H1 (cell line): ENCODE data around the gene C9orf50. TPM values are rescaled to one million over a fixed set of nuclear protein-coding genes. Genes with fewer than 3 reads are reported as not detected.

Source experiments
- CTCF ChIA-PET: fragments of 300-600 bp; sonication (Branson Sonifier 250); formaldehyde crosslinking; loops from one replicate; lab custom pipeline; 2021; ENCODE audit not compliant: partially characterized antibody; lab: Charles Lee
- POLR2A ChIA-PET: fragments of 300-600 bp; sonication (Branson Sonifier 250); formaldehyde crosslinking; loops from one replicate; lab custom pipeline; 2021; ENCODE audit warnings: inconsistent platforms; ENCODE audit not compliant: partially characterized antibody; lab: Charles Lee
- DNase-seq, 2 experiments: peaks; one replicate each; pipeline versions ENCODE4 v3.0.0 to v3.0.0-alpha.2; 2010 to 2022; ENCODE audit warnings: low spot score in 2 of 2, low read depth in 1 of 2, mixed read lengths in 1 of 2
- FAIRE-seq: peaks from 2 replicates; lab custom pipeline; 2011; peaks lifted over from hg19 to GRCh38; lab: Jason Lieb, UNC
- H2AFZ ChIP-seq: 2 replicates; pipeline ENCODE4 v1.8.1; 2012; ENCODE audit warnings: low read length, inconsistent platforms
- H2AK5ac ChIP-seq: 2 replicates; pipeline ENCODE4 v1.6.1; 2013; ENCODE audit warnings: low read depth, low read length
- H2BK120ac ChIP-seq: replicated peaks from 2 replicates; pipeline ENCODE3; 2013; ENCODE audit warnings: low read depth, low read length, inconsistent platforms
- H2BK12ac ChIP-seq: 2 replicates; pipeline ENCODE4 v1.6.1; 2013; ENCODE audit warnings: low read depth, low read length
- H2BK15ac ChIP-seq: 2 replicates; pipeline ENCODE4 v1.6.1; 2013; ENCODE audit warnings: low read length
- H2BK20ac ChIP-seq: 2 replicates; pipeline ENCODE4 v1.6.1; 2013; ENCODE audit warnings: low read length
- H2BK5ac ChIP-seq: 2 replicates; pipeline ENCODE4 v1.6.1; 2013; ENCODE audit warnings: low read depth, low read length
- H3K14ac ChIP-seq: 2 replicates; pipeline ENCODE4 v1.6.1; 2013; ENCODE audit warnings: inconsistent platforms; ENCODE audit not compliant: insufficient read length
- H3K18ac ChIP-seq: 2 replicates; pipeline ENCODE4 v1.6.1; 2013; ENCODE audit warnings: low read length; ENCODE audit errors: extremely low read depth
- H3K23ac ChIP-seq: 2 replicates; pipeline ENCODE4 v1.6.1; 2013; ENCODE audit warnings: inconsistent platforms; ENCODE audit not compliant: insufficient read length
- H3K23me2 ChIP-seq: 2 replicates; pipeline ENCODE4 v1.6.1; 2013; ENCODE audit warnings: low read depth, low read length
- H3K27ac ChIP-seq: 2 replicates; pipeline ENCODE4 v1.6.1; 2011; ENCODE audit warnings: low read depth, low read length, inconsistent platforms
- H3K27me3 ChIP-seq, 4 experiments: replicated peaks in 1 of 4; 1 replicate in 1 of 4; 2 replicates in 3 of 4; pipeline versions ENCODE4 v1.6.1 to v1.8.1; 2011 to 2013; ENCODE audit warnings: low read length in 3 of 4, mild to moderate bottlenecking in 3 of 4, inconsistent platforms in 2 of 4, mixed read lengths in 2 of 4, moderate library complexity in 1 of 4; ENCODE audit not compliant: control insufficient read depth in 3 of 4, insufficient read depth in 3 of 4; ENCODE audit errors: extremely low read depth in 1 of 4
- H3K36me3 ChIP-seq, 4 experiments: 2 replicates each; pipeline versions ENCODE4 v1.6.1 to v1.8.1; 2011 to 2013; ENCODE audit warnings: mild to moderate bottlenecking in 4 of 4, low read length in 3 of 4, moderate library complexity in 2 of 4, control low read depth in 1 of 4, inconsistent platforms in 1 of 4; ENCODE audit not compliant: insufficient read depth in 4 of 4, control insufficient read depth in 2 of 4
- H3K4ac ChIP-seq: replicated peaks from 2 replicates; pipeline ENCODE3; 2013; ENCODE audit warnings: low read length, low read depth, mixed read lengths, inconsistent platforms; ENCODE audit not compliant: insufficient read length
- H3K4me1 ChIP-seq, 4 experiments: replicated peaks in 1 of 4; 1 replicate in 1 of 4; 2 replicates in 3 of 4; pipeline versions ENCODE4 v1.6.1 to v1.8.1; 2011 to 2013; ENCODE audit warnings: low read length in 3 of 4, inconsistent platforms in 2 of 4, mixed read lengths in 1 of 4; ENCODE audit not compliant: insufficient read depth in 4 of 4, control insufficient read depth in 3 of 4
- H3K4me2 ChIP-seq, 2 experiments: 2 replicates each; pipeline versions ENCODE4 v1.6.1 to v1.8.1; 2011 to 2013; ENCODE audit warnings: low read depth in 2 of 2, low read length in 2 of 2, control low read depth in 1 of 2, inconsistent platforms in 1 of 2, mild to moderate bottlenecking in 1 of 2; ENCODE audit not compliant: insufficient read depth in 1 of 2
- H3K4me3 ChIP-seq, 4 experiments: fragments of 200-600, 300-600 bp in 1 of 4; sonication (generic), shearing (Covaris generic), sonication (Bioruptor Twin) in 1 of 4; 2 replicates each; pipeline versions ENCODE4 v1.5.1 to v1.8.1; 2011 to 2016; ENCODE audit warnings: low read length in 4 of 4, low read depth in 3 of 4, control low read depth in 2 of 4, inconsistent platforms in 2 of 4, mild to moderate bottlenecking in 2 of 4, mixed read lengths in 1 of 4, moderate library complexity in 1 of 4; ENCODE audit not compliant: insufficient read depth in 2 of 4; ENCODE audit errors: extremely low read depth in 1 of 4
- H3K56ac ChIP-seq: replicated peaks from 2 replicates; pipeline ENCODE3; 2013; ENCODE audit warnings: low read depth, mild to moderate bottlenecking, mixed read lengths, low read length, inconsistent platforms; ENCODE audit not compliant: insufficient read length
- H3K79me1 ChIP-seq: 2 replicates; pipeline ENCODE4 v1.6.1; 2013; ENCODE audit warnings: low read depth, low read length, control low read depth
- H3K79me2 ChIP-seq, 2 experiments: 2 replicates each; pipeline versions ENCODE4 v1.6.1 to v1.8.1; 2012 to 2013; ENCODE audit warnings: low read length in 2 of 2, mild to moderate bottlenecking in 2 of 2, inconsistent platforms in 1 of 2; ENCODE audit not compliant: insufficient read depth in 2 of 2, control insufficient read depth in 1 of 2
- H3K9ac ChIP-seq, 4 experiments: replicated peaks in 1 of 4; 1 replicate in 1 of 4; 2 replicates in 3 of 4; pipeline versions ENCODE4 v1.6.1 to v1.8.1; 2011 to 2013; ENCODE audit warnings: low read depth in 3 of 4, low read length in 3 of 4, control low read depth in 2 of 4, mild to moderate bottlenecking in 2 of 4, moderate library complexity in 2 of 4, inconsistent platforms in 1 of 4; ENCODE audit errors: extremely low read depth in 1 of 4
- H3K9me3 ChIP-seq, 2 experiments: 2 replicates each; pipeline versions ENCODE4 v1.6.1 to v1.8.1; 2012 to 2013; ENCODE audit warnings: mild to moderate bottlenecking in 2 of 2, moderate library complexity in 2 of 2, control low read depth in 1 of 2, inconsistent platforms in 1 of 2, low read depth in 1 of 2, low read length in 1 of 2, mixed read lengths in 1 of 2; ENCODE audit not compliant: insufficient read depth in 2 of 2
- H4K20me1 ChIP-seq, 2 experiments: replicated peaks in 1 of 2; 2 replicates each; pipeline versions ENCODE3 to v1.8.1; 2011 to 2013; ENCODE audit warnings: inconsistent platforms in 2 of 2, low read length in 2 of 2, mild to moderate bottlenecking in 1 of 2; ENCODE audit not compliant: insufficient read depth in 2 of 2, control insufficient read depth in 1 of 2
- H4K5ac ChIP-seq: 2 replicates; pipeline ENCODE4 v1.6.1; 2013; ENCODE audit warnings: low read length, low read depth, mixed read lengths, inconsistent platforms; ENCODE audit not compliant: insufficient read length
- H4K8ac ChIP-seq: 2 replicates; pipeline ENCODE4 v1.8.0; 2013; ENCODE audit warnings: mild to moderate bottlenecking, moderate library complexity, low read length, inconsistent platforms; ENCODE audit not compliant: insufficient read depth; ENCODE audit errors: extremely low read depth
- H4K91ac ChIP-seq: replicated peaks from 2 replicates; pipeline ENCODE3; 2013; ENCODE audit warnings: low read length, mixed read lengths, inconsistent platforms; ENCODE audit not compliant: insufficient read length
- BRCA1 ChIP-seq: IDR thresholded peaks from 2 replicates; pipeline ENCODE4 v1.6.1; 2012; ENCODE audit warnings: low read depth, low read length, improper control_type of control experiment
- CBX8 ChIP-seq: fragments of 300-800, 300-1000 bp; sonication (generic); IDR thresholded peaks from 2 replicates; pipeline ENCODE4 v1.7.1; 2016; ENCODE audit warnings: low read depth, low read length, borderline replicate concordance
- CREB1 ChIP-seq: IDR thresholded peaks from 2 replicates; pipeline ENCODE4 v1.6.1; 2012; ENCODE audit warnings: inconsistent platforms
- CTBP2 ChIP-seq: IDR thresholded peaks from 2 replicates; pipeline ENCODE4 v1.7.0; 2011; ENCODE audit warnings: borderline replicate concordance, mild to moderate bottlenecking, moderate library complexity, mixed read lengths, low read length; ENCODE audit not compliant: insufficient read depth, insufficient read length
- EZH2 ChIP-seq: fragments of 200-600 bp; sonication (generic); IDR thresholded peaks from 2 replicates; pipeline ENCODE4 v1.7.1; 2012; ENCODE audit warnings: low read depth, mild to moderate bottlenecking, moderate library complexity, low read length, inconsistent platforms; ENCODE audit not compliant: severe bottlenecking
- NRF1 ChIP-seq: IDR thresholded peaks from 2 replicates; pipeline ENCODE4 v1.6.1; 2011; ENCODE audit warnings: mild to moderate bottlenecking, low read depth, low read length, improper control_type of control experiment
- POLR2AphosphoS5 ChIP-seq: IDR thresholded peaks from 2 replicates; pipeline ENCODE4 v1.6.1; 2011; ENCODE audit warnings: low read depth, low read length
- SIN3A ChIP-seq, 2 experiments: IDR thresholded peaks in 1 of 2; conservative IDR thresholded peaks in 1 of 2; 2 replicates each; pipeline ENCODE4 v1.6.1; 2011 to 2012; ENCODE audit warnings: low read length in 2 of 2, improper control_type of control experiment in 1 of 2, low read depth in 1 of 2, mild to moderate bottlenecking in 1 of 2
- SIRT6 ChIP-seq: IDR thresholded peaks from one replicate; pipeline ENCODE4 v1.7.1; 2012; ENCODE audit warnings: low read length, inconsistent platforms
- SP4 ChIP-seq: IDR thresholded peaks from 2 replicates; pipeline ENCODE4 v1.6.1; 2012; ENCODE audit warnings: low read length, inconsistent platforms
- TAF7 ChIP-seq: optimal IDR thresholded peaks from 2 replicates; pipeline ENCODE3; 2011; ENCODE audit warnings: low read depth, mild to moderate bottlenecking, inconsistent platforms, low read length, moderate library complexity, borderline replicate concordance
- TBP ChIP-seq: IDR thresholded peaks from 2 replicates; pipeline ENCODE4 v1.6.1; 2011; ENCODE audit warnings: low read depth, low read length, improper control_type of control experiment
- WGBS, 2 experiments: shearing (Covaris generic) in 1 of 2; methylation state at CpG; one replicate each; pipeline versions ENCODE4 v1.1.6 to v1.1.7; 2013 to 2015; ENCODE audit warnings: low lambda C conversion rate in 2 of 2, mixed read lengths in 2 of 2, inconsistent platforms in 1 of 2, low coverage in 1 of 2, missing lambda C conversion rate in 1 of 2; ENCODE audit not compliant: insufficient replicate concordance in 2 of 2, insufficient coverage in 1 of 2, insufficient read length in 1 of 2; ENCODE audit errors: extremely low coverage in 1 of 2, missing lambda C conversion rate in 1 of 2; 5-methylcytosine and 5-hydroxymethylcytosine counted together
- polyA plus RNA-seq, 7 experiments: library from polyadenylated mRNA; depleted of rRNA in 3 of 7; stranded (reverse) in 5 of 7; unstranded in 2 of 7; fragments of >200 nt in 5 of 7; fragments of 200-250 nt in 2 of 7; gene quantifications; 1 replicate in 5 of 7; 2 replicates in 1 of 7; 4 replicates in 1 of 7; pipeline versions ENCODE4 v1.2.1 to v1.2.3, GENCODE V29; 2011 to 2013; ENCODE audit warnings: missing spikeins in 2 of 7, mixed read lengths in 2 of 7
- total RNA-seq: library from RNA; stranded (reverse); fragmentation: NEBNext Ultra II Directional; extraction: Animal tissue kit (Norgen Biotek cat#: 25700); gene quantifications from 2 replicates; pipeline ENCODE4 v1.2.1, GENCODE V29; 2021

The C9orf50 gene
- total and polyA plus RNA-seq, 2 of the 8 experiments (the other 6 are each of a cell fraction or from before 2014, with no cell fraction given) = not detected

DNA sequence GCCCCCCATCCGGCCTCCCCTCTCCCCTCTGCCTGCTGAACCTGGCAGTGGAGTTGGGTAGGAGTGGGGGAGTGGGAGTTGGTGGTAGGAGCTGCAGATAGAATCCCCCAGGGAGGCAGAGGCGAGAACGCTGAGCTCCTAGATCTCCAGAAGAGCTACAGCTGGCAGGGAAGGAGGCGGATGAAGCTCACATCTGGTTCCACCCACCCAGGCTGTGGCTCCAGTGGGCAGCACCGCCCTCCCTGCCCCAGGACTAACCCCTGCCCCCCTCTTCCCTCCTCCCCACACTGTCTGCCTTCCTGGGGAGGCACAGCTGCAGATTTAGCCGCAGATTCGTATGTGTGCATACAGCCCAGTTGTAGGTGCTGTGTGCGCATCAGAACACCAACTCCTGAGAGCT, 34.2 kb downstream of the C9orf50 start:
- H3K23me2 ChIP-seq = no peaks in the 10 kb centered on the region
- no peak overlapping the region for H3K4me2 ChIP-seq
- no peak for TF ChIP-seq NRF1
- TF ChIP-seq SIN3A (conservative IDR thresholded peaks at IDR 0.05 in 1 of 2, IDR thresholded peaks at IDR 0.05 in 1 of 2; ENCODE audit: low read depth in 1 of 2, low read length in 2 of 2) = no peak
- no peak for TF ChIP-seq BRCA1
- TF ChIP-seq TBP = no peak
- TF ChIP-seq CREB1 = no peak
- no peak for TF ChIP-seq CBX8
- no peak for TF ChIP-seq CTBP2
- no peak for TF ChIP-seq POLR2AphosphoS5
- no peak for TF ChIP-seq SIRT6
- TF ChIP-seq TAF7 = no peak
- no peak for TF ChIP-seq EZH2
- no peak for TF ChIP-seq SP4
- TF ChIP-seq, all 59 proteins: peak for 0
- H2BK12ac ChIP-seq = no peak overlapping the region
- H3K36me3 ChIP-seq = no peaks in the 10 kb centered on the region
- no peak overlapping the region for H4K5ac ChIP-seq
- peaks cover 0 to 8% (median 1%) of the 10 kb centered on the region in 4 experiments; a peak in 4 of 7 replicates for H3K4me1 ChIP-seq
- no peak overlapping the region for H2BK5ac ChIP-seq
- no peak overlapping the region for H2BK20ac ChIP-seq
- FAIRE-seq (no peak), DNase-seq (no peak)
- 73% methylated on average over 7 of the region's 8 CpGs; no CpG with 5 or more reads in 1 of the 2 experiments for WGBS, 2 experiments
- no peak overlapping the region for H2BK120ac ChIP-seq
- no peak overlapping the region for H3K14ac ChIP-seq
- H3K56ac ChIP-seq = no peak overlapping the region
- ChIA-PET CTCF (interaction anchor here (0.6 to 7.0 kb wide), 20 partner anchors 9 to 448 kb away, joined by 3 to 37 read pairs (median 4); no protein-coding TSS in a partner anchor), POLR2A (no interaction called here)
- H2BK15ac ChIP-seq = peak overlapping the region; percentile 61; the same call in 1 of the 2 replicates
- H4K8ac ChIP-seq = no peak overlapping the region; the same call in 1 of the 2 replicates
- no peak overlapping the region for H3K18ac ChIP-seq
- H3K4me3 ChIP-seq = no peak overlapping the region
- H3K27ac ChIP-seq = no peak overlapping the region
- peak overlapping the region in 1 of 4 experiments; percentile 4; a peak in 1 of 7 replicates for H3K9ac ChIP-seq
- no peak overlapping the region for H3K23ac ChIP-seq
- H2AK5ac ChIP-seq = no peak overlapping the region
- peaks cover 0 to 3% (median 0%) of the 10 kb centered on the region in 4 experiments; a peak in 2 of 7 replicates for H3K27me3 ChIP-seq
- no peak overlapping the region for H4K91ac ChIP-seq
- peak overlapping the region; percentile 71 for H3K4ac ChIP-seq
- no peaks in the 10 kb centered on the region for H3K79me1 ChIP-seq
- H3K9me3 ChIP-seq = no peaks in the 10 kb centered on the region
- no peaks in the 10 kb centered on the region for H4K20me1 ChIP-seq
- H2AFZ ChIP-seq = no peak overlapping the region
- H3K79me2 ChIP-seq = no peaks in the 10 kb centered on the region
